GM18517 (cell line): Measurements from ENCODE around the gene CCL3.
A peak's percentile ranks its signal among the peaks of the same experiment; 100 is the strongest.
"Not testable (repeated sequence)": the region's sequence is repeated elsewhere in the genome, so short reads cannot be mapped to it uniquely, and the experiment has no call there.

Experiments used
- ATAC-seq: cut with Tn5 transposase; IDR thresholded peaks from one replicate; pipeline ENCODE4 v1.9.1; 2021; ENCODE audit warnings: mild to moderate bottlenecking, moderate library complexity; ENCODE audit not compliant: unreplicated experiment

Gene CCL3

DNA sequence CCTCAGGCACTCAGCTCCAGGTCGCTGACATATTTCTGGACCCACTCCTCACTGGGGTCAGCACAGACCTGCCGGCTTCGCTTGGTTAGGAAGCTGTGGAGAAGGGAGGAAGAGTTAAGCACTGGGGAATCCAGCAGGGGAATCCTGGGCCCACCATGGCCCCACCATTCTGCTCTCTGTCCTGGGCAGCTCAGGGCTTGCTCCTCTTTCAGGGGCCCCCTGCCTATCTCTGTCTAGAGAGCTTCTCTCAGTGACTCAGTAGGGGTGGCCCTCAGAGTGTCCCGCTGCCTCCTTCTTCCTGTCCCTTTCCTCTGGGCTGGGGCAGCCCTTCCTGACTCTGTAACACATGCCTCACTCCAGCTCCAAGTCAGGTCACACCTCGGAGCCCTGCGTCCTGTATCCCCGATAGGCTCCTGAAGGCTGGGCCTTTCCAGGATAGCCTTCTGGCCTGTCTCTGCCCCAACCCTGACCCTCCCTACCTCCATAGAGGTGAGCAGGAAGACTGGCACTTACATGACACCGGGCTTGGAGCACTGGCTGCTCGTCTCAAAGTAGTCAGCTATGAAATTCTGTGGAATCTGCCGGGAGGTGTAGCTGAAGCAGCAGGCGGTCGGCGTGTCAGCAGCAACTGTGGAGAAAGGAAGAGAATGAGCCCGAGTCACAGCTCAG, 1.1 kb downstream of the CCL3 start:
- no peak for ATAC-seq

DNA sequence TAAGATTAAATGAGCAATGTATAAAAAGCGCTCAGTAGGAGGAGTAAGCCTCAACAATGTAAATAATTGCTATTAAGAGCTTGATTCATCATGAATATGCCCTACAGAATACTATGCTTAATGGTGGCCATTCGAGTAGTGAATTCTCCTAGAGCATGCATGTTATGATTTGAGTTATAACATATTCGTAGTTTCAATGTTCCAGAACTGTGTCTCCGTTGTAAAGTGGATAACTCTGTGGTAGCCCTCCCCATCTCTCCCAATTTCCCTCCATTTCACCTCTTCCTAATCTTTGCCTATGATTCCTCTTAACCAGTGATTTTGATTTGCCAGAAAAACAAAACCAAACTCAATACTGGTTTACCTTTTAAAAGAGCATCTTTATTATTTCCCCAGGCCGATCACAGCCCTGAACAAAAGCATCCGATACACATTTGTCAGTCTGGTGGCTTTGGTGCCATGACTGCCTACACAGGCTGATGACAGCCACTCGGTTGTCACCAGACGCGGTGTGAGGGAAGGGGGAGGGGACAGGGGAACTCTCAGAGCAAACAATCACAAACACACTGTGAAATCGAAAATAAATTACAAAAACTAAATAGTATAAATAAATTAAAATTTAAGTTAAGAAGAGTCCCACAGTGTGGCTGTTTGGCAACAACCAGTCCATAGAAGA, 1.9 kb downstream of the CCL3 start:
- not testable (repeated sequence) for ATAC-seq

DNA sequence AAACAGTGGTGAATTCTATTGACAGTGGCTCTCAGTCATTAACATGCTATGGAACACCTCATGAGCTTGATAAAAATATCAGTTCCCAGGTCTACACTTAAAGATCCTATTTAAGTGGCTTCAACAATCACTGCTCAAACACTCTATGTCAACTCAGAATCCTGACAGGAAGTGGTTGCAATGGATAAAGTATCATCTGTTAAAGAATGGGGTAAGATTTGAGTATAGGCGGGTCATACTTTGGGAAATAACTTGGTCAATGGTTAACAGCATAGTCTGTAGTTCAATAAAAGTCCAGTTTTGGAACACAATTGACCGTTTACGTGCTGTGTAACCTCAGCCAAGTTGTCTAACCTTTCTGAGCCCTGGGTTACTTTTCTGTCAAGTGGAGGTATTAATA, 2.5 kb downstream of the CCL3 start:
- ATAC-seq, result not testable (repeated sequence)

DNA sequence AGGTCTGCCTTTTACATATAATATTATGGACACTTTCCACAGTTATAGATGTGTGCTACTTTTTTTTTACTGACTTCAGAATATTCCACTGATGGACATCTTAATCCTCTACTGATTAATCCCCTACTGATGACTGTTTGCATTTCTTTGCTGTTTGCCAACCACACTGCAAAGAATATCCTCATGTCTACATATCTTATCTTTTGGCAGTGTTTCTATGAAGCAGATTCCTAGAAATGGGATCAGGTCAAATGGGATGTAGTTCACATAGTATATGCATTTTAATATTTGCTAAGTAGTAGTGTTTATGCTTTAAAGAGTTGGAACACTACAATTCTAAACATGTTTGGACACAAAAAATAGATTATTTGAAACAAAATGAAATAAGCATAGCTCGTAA, 3.2 kb downstream of the CCL3 start:
- ATAC-seq, result no peak

DNA sequence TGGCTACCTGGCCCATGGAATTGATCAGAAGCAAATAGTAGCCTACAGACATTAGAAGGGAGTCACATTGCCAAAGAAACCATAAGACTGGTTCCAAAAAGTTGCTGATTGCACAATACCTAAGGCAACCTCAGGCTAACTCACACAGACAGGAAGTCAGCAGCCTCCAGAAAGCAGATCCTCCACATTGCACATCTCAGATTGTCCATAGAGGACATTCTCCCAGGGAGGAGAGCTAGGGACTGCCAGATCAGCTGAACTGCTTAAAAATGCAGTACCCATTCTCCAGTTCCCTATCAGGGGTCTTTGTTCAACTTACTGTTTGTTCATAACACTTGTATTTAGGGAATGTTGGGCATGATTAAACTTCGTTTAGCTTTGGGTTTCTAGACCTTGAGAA, 4.2 kb downstream of the CCL3 start:
- ATAC-seq, result no peak

DNA sequence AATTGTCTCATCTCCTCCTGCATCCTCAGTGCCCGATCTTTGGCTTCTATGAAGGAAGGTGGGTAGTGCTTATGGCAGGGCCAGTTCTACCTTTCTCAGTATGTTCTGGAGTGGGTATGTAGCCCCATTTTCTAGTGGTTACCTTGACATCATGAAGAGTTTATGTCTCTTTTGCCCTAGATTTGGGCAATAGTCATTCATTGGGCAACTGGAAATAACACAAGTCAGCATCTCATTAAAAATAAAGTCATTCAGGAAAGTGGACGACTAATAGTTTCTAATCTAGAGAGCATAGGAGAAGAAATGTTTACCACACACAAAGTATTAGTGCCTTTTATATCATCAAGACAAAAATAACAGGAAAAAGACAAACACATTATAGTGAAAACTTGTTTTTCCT, 6.3 kb downstream of the CCL3 start:
- ATAC-seq, result not testable (repeated sequence)

DNA sequence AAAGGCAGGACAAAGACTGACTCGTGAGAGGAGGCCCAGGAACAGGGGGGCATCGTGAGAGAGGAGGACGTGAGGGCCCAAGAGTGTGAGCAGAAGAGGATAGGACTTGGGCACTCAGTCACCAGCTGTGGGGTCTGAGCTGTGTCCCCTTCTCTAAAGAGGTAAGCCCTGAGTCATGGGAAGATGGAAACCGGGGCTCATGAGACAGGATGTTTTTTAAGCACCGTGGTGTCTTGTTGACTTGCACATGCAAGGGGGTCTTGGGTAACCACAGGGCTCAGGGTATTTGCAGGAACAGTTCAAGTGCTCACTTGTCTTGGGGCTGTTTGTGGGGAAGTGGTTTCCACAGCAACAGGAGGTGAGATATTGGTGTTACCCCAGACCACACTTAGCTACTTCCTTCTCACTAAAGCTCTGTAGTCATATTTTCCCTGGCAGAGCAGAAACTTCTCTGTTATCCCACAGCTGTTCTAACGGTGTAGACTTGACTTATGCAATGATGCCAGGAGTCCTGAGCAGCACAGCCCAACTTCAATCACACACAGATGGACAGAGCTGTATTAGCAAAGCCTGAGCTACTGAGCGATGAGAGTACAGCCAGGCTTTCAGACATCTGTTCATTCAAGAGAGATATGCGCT, 7.3 kb downstream of the CCL3 start:
- peak; percentile 55 for ATAC-seq

DNA sequence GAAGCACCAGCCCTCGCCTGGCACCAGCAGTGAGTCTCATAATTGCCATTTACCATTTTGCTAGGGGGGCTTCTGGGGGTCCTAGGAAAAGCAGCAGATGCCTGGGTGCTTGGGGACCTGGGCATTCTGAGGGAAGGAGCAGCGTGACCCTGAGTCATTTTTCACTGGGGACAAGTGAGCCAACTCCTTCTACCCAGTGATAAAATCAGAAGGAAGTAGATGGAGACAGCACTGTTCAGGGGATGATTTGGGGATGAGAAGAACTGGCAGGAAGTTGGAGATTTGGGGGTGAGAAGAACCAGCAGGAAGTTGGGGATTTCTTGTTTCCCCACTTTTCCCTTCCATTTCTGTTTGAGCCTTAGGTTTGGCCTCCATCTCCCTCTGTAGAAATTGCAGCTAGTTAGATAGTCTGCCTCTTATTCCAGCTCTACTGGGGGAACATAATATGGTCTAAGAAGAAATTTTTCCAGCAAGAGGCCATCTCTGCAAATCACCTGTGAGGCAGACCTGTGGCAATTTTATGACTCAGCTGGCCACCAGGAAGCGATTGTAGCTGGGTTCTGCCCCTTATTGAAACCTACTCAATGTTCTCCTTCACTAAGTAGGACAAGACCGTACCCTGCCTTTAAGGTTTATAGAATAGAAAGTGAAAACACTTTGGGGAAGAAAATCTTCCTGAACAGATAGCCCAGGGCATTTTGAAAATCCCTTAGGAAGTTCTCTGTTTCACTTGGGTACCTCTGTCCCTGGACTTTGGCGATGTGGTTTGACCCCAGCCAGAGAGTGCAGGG, 8.1 kb downstream of the CCL3 start:
- ATAC-seq, result not testable (repeated sequence)

DNA sequence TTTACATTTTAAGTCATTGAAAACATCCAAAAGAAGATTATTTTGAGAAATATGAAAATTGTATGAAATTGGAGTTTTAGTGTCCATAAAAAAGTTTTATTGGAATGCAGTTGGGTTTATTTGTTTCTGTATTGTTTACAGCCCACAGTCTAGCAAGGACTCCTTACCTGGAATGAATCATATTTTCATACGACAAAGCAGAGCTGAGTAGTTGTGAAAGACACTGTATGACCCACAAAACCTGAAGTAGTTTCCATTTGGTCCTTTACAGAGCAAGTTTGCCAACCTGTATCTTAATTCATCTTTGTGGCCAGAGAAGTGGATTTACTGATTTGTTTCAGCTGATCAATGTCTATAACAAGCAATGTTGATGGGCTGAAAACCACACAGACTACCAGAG, 15.6 kb downstream of the CCL3 start:
- ATAC-seq, result no peak

DNA sequence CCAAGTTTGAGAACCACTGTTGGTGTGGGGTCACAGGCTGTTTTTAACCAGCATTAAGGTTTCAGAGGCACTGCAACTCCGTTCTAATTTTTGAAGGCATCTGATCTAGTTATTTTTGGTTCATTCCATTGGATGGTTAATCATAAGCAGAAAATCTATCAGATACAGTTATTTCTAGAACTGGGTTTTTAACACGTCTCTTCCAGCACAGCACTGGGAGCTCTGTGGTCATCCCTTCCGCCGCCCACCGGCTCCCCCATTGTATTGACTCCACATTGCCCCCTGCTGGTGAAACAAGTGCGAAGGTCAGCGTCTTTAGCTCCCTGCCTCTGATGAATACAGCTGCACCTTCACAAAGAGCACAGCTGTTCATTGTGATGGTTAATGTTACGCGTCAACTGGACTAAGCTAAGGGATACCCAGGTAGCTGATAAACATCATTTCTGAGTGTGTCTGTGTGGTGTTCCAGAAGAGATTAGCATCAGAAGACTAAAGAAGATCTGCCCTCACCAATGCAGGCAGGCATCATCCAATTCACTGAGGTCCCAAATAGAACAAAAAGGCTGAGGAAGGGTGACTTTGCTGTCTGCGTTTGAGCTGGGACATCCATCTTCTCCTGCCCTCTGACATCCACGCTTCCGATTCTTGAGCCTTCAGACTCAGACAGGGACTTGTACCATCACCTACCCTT, 17.4 kb downstream of the CCL3 start:
- peak; percentile 60 for ATAC-seq

DNA sequence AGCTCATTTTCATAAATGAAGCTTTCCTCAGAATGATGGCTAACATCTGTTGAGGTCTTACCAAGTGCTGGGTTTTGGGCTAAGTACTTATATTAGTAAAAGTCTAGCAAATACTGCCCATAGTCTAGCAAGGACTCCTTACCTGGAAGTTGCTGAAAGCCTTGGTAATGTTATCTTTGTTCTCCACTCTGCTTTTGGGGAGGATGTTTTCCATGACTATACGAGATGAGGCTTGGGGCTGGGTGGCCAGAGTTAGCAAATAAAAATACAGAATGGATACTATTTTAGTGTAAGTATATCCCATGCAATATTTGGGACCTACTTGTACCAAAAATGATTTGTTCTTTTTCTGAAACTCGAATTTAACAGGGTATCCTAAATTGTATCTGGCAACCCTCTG, 18.2 kb downstream of the CCL3 start:
- ATAC-seq, result no peak

DNA sequence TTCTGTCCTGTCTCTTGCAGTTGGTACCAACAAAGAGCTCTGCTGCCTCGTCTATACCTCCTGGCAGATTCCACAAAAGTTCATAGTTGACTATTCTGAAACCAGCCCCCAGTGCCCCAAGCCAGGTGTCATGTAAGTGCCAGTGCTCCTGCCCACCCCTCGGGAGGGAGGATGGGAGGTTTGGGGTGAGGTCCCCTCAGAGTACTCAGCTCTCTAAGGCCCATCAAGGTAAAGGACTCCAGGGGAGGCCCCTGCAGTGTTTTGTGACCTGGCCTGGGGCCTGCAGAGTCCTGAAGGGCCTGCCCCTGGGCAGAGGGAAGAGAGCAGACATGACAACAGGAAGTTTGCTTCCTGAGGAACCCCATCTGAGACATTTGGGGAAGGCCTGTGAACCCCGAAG, 19.5 kb downstream of the CCL3 start:
- no peak for ATAC-seq

DNA sequence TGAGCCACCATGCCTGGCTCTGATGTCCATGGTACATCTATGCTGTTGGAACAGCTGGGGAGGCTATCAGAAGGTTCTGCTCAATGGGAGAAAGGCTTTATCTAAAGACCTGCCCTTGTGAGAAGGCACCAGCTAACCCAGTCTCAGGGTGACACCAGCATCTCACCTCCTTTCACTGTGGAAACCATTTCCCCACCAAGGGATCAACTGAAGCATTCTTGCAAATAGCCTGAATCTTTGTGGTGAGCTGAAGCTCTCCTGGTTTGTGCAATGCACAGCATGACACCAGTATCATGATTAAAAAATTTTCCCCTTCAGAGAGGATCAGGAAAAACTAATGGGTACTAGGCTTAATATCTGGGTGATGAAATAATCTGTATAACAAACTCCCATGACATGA, 20.8 kb downstream of the CCL3 start:
- ATAC-seq, result no peak

DNA sequence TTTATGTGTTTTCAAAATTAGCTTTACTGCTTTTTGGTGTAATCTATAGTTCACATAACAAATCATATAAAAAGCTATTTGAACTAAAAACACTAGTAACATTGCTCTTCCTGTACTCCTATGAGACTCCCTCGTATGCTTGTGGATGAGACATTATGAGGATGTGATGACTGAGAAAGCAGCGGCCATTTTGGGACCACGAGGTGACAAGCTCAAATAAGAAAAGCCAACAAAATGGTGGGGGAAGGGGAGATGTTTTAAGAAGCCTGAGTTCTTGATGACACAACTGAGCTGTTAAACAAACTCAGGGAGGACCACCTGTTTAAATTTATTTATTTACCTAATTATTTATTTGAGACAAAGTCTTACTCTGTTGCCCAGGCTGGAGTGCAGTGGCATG, 21.4 kb downstream of the CCL3 start:
- ATAC-seq, result no peak

DNA sequence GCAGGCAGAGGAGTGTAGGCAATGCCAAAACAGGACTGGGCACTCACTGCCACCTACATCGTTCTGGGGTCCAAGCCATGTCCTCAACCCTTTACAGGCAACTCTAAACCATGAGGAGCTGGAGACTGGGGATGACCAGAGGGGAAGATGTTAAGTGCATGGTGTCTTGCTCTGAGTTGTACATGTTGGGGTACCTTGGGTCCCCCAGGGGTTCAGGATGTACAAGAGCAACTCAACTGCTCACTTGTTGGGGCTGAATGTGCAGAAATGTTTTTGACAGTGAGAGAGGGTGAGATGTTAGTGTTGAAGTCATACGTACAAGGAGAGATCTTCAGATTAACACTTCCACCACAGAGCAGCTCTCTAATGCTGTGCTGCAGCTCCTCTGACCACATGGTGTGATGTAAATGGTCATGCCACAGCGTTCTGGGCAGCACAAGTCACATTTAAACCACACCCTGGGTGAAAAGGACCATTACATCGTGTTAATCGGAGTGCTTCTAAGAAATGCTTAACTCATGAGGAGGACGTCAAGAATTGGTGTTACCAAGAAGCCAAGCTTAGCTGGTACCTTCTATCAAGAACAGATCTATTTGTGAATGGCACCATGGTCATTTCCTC, 23.5 kb downstream of the CCL3 start:
- ATAC-seq, result no peak

DNA sequence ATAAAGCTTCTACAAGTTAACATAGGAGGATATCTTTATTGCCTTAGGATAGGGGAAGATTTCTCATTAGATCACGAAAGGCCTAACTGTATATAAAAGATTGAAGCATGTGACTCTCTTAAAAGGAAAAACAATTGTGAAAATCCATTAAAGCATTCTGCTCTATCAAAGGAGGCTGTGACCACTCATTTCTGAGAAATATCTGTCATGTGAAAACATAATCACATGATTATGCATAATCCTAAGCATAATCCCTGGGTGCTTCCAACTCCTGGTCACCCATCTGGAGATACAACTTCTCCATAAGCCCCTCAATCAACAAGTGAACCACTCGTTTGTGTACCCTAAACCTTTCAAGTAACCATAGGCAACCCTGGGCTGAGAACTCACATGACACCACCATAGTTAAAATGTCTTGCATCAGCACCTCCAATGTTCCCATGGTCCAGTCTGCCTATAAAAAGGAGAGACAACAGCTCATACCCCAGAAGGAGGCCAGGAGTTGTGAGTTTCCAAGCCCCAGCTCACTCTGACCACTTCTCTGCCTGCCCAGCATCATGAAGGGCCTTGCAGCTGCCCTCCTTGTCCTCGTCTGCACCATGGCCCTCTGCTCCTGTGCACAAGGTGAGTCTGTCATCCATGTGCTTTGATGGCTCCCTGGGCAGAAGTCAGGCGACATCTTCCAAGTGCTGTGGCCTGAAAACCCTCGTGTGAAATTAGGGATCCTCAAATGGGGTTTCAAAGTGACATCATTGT, 26.0 kb downstream of the CCL3 start, which contains the start of gene CCL18:
CCL18 (plus strand) TSS at position 487 of the 756 bp plus-strand sequence; CDS start at position 558, 71 bp downstream.
- no peak for ATAC-seq

DNA sequence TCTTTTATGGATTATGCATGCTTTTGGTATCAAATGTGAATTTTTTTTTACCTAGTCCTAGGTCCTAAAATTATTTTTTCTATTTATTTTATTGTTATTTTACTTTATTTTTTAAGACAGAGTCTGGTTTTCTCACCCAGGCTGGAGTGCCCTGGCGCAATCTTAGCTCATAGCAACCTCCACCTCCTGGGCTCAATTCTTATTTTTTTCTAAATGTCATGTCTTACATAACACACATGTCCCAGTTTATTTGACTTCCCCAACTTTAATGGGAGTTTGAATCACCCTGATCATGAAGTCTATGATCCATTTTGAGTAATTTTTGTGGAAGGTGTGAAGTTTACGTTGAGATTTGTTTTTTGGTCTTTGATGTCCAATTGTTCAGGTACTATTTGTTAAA, 29.1 kb downstream of the CCL3 start:
- ATAC-seq, result no peak

DNA sequence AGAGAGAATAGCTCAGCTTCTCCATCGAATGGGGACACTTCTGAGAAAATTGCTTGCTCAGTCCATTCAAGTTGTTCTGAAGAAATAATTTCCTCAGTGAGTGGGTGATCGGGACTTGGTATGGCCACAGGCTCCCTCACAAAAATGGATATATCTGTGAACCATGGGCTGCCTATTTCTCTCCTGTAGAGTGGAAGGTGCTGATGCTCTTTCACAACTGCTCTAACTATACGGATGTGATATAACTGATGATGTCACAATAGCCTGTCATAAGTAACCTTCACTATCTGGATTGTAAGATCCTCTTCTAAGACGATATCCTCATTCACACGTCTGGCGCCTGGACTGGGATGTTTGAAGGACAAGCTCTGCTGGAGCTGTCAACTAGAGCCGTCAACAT, 30.5 kb downstream of the CCL3 start:
- ATAC-seq, result no peak

DNA sequence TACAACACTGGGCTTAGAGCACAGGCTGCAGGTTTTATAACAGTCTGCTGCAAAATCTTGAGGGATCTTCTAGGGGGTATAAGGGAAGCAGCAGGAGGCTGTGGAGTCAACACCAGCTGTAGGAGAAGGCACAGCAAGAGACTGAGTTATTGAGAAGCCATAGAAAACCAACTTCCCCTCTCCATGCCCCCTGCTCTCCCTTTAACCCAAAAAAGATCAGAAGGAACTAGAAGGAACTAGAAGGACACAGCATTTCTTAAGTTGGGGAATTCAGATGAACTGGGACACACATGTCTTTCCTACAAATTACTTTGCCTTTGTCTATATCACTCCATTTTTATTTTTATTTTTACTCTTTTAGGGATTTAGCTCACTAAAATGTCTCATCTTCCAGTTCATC, 32.0 kb downstream of the CCL3 start:
- ATAC-seq, result no peak
